CD4-positive, alpha-beta T cell (primary cell): ENCODE data around the gene KDM2A. TPM values are rescaled to one million over a fixed set of nuclear protein-coding genes. Genes with fewer than 3 reads are reported as not detected.
"Not testable (repeated sequence)": the region's sequence is repeated elsewhere in the genome, so short reads cannot be mapped to it uniquely, and the experiment has no call there.

ENCODE experiments used
- ATAC-seq: fragments of 200-7000 bp; cut with Tn5 transposase; one replicate; pipeline ENCODE4 v1.10.0; 2022; ENCODE audit warnings: mild to moderate bottlenecking; ENCODE audit not compliant: poor library complexity
- CTCF ChIA-PET: fragments of 350-600 bp; sonication (Branson Sonifier 250); formaldehyde crosslinking; loops from one replicate; lab custom pipeline; 2021; ENCODE audit warnings: antibody characterized with exemption, inconsistent platforms; lab: Charles Lee
- POLR2A ChIA-PET: fragments of 350-600 bp; sonication (Branson Sonifier 250); formaldehyde crosslinking; loops from one replicate; lab custom pipeline; 2021; ENCODE audit warnings: antibody characterized with exemption, inconsistent platforms; lab: Charles Lee
- DNase-seq, 14 experiments: peaks; one replicate each; pipeline ENCODE4 v3.0.0-alpha.2; 2013 to 2020; ENCODE audit warnings: mixed read lengths in 2 of 14
- H3K27ac ChIP-seq, 2 donors: one replicate each; pipeline versions ENCODE4 v1.5.1 to v1.7.0; 2013; ENCODE audit warnings: low read length in 2 of 2, low read depth in 1 of 2, mild to moderate bottlenecking in 1 of 2
- H3K27me3 ChIP-seq, 2 experiments: 1 replicate in 1 of 2; 2 replicates in 1 of 2; pipeline versions ENCODE4 v1.6.1 to v1.7.0; 2013; ENCODE audit warnings: low read length in 2 of 2, control low read depth in 1 of 2, mild to moderate bottlenecking in 1 of 2, moderate library complexity in 1 of 2; ENCODE audit not compliant: insufficient read depth in 2 of 2, control insufficient read depth in 1 of 2
- H3K36me3 ChIP-seq: one replicate; pipeline ENCODE4 v1.6.1; 2013; ENCODE audit warnings: low read length, control low read depth; ENCODE audit not compliant: insufficient read depth
- H3K4me1 ChIP-seq: one replicate; pipeline ENCODE4 v1.6.1; 2013; ENCODE audit warnings: low read length, control low read depth; ENCODE audit not compliant: insufficient read depth
- H3K4me3 ChIP-seq: one replicate; pipeline ENCODE4 v1.5.1; 2013; ENCODE audit warnings: mild to moderate bottlenecking, low read length, moderate library complexity
- H3K9me3 ChIP-seq, 2 experiments: 1 replicate in 1 of 2; 2 replicates in 1 of 2; pipeline versions ENCODE4 v1.6.1 to v1.7.0; 2013; ENCODE audit warnings: low read length in 2 of 2, mild to moderate bottlenecking in 2 of 2, control low read depth in 1 of 2, moderate library complexity in 1 of 2; ENCODE audit not compliant: control insufficient read depth in 1 of 2, insufficient read depth in 1 of 2
- H3K27ac Mint-ChIP-seq: one replicate; pipeline ENCODE4 v1.8.0; 2020; ENCODE audit warnings: mixed read lengths
- H3K27me3 Mint-ChIP-seq: one replicate; pipeline ENCODE4 v1.8.0; 2021; ENCODE audit warnings: mixed read lengths
- H3K36me3 Mint-ChIP-seq: one replicate; pipeline ENCODE4 v1.8.0; 2021; ENCODE audit warnings: low read depth, mixed read lengths
- H3K4me1 Mint-ChIP-seq: one replicate; pipeline ENCODE4 v1.8.0; 2021; ENCODE audit warnings: low read depth, mixed read lengths
- H3K4me3 Mint-ChIP-seq: one replicate; pipeline ENCODE4 v1.8.0; 2020; ENCODE audit warnings: mild to moderate bottlenecking, mixed read lengths
- H3K9me3 Mint-ChIP-seq: one replicate; pipeline ENCODE4 v1.8.0; 2020; ENCODE audit warnings: mixed read lengths
- intact Hi-C, 2 experiments: fragments of 100-400 bp; cut with DNase I in 1 of 2; cut with micrococcal nuclease in 1 of 2; formaldehyde crosslinking; loops; one replicate each; pipeline versions ENCODE4 v1.15.1 to v1.9.0; 2023 to 2025; cut with DNase I, micrococcal nuclease
- total RNA-seq, 174 experiments: library from RNA in 2 of 174; stranded (reverse) in 2 of 174; gene quantifications; one replicate each; pipeline ENCODE4 v1.2.3 and lab custom pipeline; 2021 to 2026
- TF ChIP-seq, protein P1 (sequence below): fragments of 200-600 bp; IDR thresholded peaks from one replicate; pipeline ENCODE4 v1.8.0; 2022; ENCODE audit warnings: antibody characterized with exemption, mild to moderate bottlenecking

KDM2A gene
- total RNA-seq, 2 experiments from 2014 or later, result 410 to 412 TPM

DNA sequence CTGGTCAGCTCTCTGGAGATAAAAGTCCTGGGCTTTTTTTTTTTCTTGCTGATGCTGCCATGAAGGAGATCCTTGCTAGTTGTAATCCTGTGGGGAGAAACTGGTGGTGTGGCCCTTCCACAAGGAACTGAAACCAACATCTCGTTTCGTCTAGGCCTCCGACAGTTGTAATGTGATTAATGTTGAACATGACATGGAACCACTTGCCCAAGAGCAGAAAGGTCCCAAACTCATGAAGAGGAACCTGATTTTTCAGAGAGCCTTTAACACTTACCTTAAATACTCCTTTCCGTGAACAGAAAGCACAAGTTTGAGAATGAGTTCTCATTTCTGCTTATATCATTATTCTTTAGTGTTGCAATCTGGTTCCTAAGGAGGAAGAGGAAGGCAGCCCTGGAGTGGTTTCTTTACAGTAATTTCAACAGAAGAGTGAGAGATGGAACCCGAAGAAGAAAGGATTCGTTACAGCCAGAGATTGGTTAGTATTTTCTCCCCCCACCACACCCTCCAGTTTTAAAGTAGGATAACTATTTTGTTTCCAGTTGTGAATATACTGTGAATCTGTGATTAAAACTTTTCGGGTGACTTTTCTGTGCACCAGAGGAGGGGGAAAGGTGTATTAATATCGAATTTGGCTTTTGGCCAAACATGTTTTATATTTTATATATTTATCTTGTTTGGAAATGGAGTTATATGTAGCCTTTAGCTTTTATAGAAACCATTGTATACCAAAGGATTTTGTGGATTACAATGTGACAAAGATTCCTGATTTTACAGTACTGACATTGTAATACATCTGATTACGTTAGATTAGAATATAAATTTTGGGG is 2.0 kb downstream of the KDM2A start:
- Histone ChIP-seq H3K4me3 (peak overlapping the region; percentile 94), H3K27me3 (no peaks in the 10 kb centered on the region), H3K9me3 (no peaks in the 10 kb centered on the region), H3K27ac (peak overlapping the region; percentile 10 to 42), H3K36me3 (peaks cover 21% of the 10 kb centered on the region), H3K4me1 (peaks cover 20% of the 10 kb centered on the region)
- ChIA-PET CTCF (interaction anchor here (0.7 kb wide), 1 partner anchor 261 kb away, joined by 3 read pairs; no protein-coding TSS in a partner anchor), POLR2A (interaction anchor here (0.6 to 1.1 kb wide), 2 partner anchors 11 to 181 kb away, joined by 3 read pairs; no protein-coding TSS in a partner anchor)
- Mint-ChIP-seq H3K9me3 (no peaks in the 10 kb centered on the region), H3K4me3 (peak overlapping the region; percentile 92), H3K4me1 (peaks cover 35% of the 10 kb centered on the region), H3K36me3 (peaks cover 42% of the 10 kb centered on the region), H3K27ac (peak overlapping the region; percentile 88), H3K27me3 (no peaks in the 10 kb centered on the region)
- DNase-seq (peak in 3 of 14 experiments; percentile 33 to 66 (median 65)), ATAC-seq (no peak)
- TF ChIP-seq, protein P1, sequence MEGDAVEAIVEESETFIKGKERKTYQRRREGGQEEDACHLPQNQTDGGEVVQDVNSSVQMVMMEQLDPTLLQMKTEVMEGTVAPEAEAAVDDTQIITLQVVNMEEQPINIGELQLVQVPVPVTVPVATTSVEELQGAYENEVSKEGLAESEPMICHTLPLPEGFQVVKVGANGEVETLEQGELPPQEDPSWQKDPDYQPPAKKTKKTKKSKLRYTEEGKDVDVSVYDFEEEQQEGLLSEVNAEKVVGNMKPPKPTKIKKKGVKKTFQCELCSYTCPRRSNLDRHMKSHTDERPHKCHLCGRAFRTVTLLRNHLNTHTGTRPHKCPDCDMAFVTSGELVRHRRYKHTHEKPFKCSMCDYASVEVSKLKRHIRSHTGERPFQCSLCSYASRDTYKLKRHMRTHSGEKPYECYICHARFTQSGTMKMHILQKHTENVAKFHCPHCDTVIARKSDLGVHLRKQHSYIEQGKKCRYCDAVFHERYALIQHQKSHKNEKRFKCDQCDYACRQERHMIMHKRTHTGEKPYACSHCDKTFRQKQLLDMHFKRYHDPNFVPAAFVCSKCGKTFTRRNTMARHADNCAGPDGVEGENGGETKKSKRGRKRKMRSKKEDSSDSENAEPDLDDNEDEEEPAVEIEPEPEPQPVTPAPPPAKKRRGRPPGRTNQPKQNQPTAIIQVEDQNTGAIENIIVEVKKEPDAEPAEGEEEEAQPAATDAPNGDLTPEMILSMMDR, result no peak
- intact Hi-C loops, result loop anchor here (5.0 kb wide), 3 partner anchors 39 to 46 kb away; no protein-coding TSS in a partner anchor

- H3K4me1 ChIP-seq, result peaks cover 18% of the 10 kb centered on the region
- ATAC-seq, H3K9me3 ChIP-seq, H3K9me3 Mint-ChIP-seq, H3K4me3 Mint-ChIP-seq, H3K4me3 ChIP-seq, CTCF ChIA-PET, H3K27ac Mint-ChIP-seq, H3K27me3 ChIP-seq, DNase-seq, H3K27me3 Mint-ChIP-seq, H3K27ac ChIP-seq: not testable (repeated sequence)
- intact Hi-C loops, result loop anchor here (2.0 to 5.0 kb wide), 4 partner anchors 38 to 117 kb away; no protein-coding TSS in a partner anchor
- Mint-ChIP-seq H3K36me3 (peaks cover 54% of the 10 kb centered on the region), H3K4me1 (peaks cover 34% of the 10 kb centered on the region)
- POLR2A ChIA-PET, result interaction anchor here (0.6 kb wide), 1 partner anchor 24 kb away, joined by 3 read pairs; no protein-coding TSS in a partner anchor
- H3K36me3 ChIP-seq, result peaks cover 42% of the 10 kb centered on the region
Observed at GRCh38 chr11:67123801-67124200, 4.7 kb downstream of the KDM2A start.

DNA sequence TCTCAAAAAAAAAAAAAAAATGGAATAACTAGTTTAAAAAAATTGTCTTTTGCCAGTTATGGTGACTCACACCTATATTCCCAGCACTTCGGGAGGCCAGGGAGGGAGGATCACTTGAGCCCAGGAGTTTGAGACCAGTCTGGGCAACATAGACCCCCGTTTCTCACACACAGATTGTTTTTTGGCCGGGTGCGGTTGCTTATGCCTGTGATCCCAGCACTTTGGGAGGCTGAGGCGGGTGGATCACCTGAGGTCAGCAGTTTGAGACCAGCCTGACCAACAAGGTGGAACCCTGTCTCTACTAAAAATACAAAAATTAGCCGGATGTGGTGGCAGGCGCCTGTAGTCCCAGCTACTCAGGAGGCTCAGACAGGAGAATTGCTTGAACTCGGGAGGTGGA is 7.2 kb downstream of the KDM2A start:
- peaks cover 54% of the 10 kb centered on the region for H3K36me3 ChIP-seq
- intact Hi-C loops, H3K4me3 Mint-ChIP-seq, H3K4me3 ChIP-seq, H3K9me3 Mint-ChIP-seq, DNase-seq, H3K27me3 ChIP-seq, H3K27ac Mint-ChIP-seq, H3K9me3 ChIP-seq, H3K27ac ChIP-seq, H3K27me3 Mint-ChIP-seq, ATAC-seq: not testable (repeated sequence)
- ChIA-PET CTCF (interaction anchor here (0.7 to 1.1 kb wide), 2 partner anchors 45 to 159 kb away, joined by 3 to 5 read pairs; no protein-coding TSS in a partner anchor), POLR2A (interaction anchor here (0.6 to 0.8 kb wide), 3 partner anchors 70 to 1104 kb away, joined by 3 to 4 read pairs (median 3); no protein-coding TSS in a partner anchor)
- H3K4me1 ChIP-seq, result peaks cover 18% of the 10 kb centered on the region
- Mint-ChIP-seq H3K36me3 (peaks cover 50% of the 10 kb centered on the region), H3K4me1 (peaks cover 32% of the 10 kb centered on the region)

DNA sequence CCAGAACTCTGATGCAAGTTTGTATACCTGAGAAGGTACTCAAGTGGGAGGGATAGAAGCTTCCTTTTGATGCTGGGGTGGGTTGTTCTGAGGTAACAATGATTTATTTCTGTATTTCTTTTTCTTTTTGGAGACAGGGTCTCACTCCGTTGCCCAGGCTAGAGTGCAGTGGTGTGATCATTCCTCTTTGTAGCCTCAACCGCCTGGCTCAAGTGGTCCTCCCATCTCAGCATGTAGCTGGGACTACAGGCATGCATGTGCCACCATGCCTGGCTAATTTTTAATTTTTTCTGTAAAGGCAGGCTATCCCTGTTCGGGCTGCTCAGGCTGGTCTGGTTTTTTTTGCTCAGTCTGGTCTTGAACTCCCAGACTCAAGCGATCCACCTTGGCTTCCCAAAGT is 7.9 kb downstream of the KDM2A start:
- TF ChIP-seq, protein P1, result no peak
- Mint-ChIP-seq H3K36me3 (peaks cover 49% of the 10 kb centered on the region), H3K4me3 (no peak overlapping the region), H3K27ac (no peak overlapping the region), H3K4me1 (peaks cover 30% of the 10 kb centered on the region), H3K9me3 (no peaks in the 10 kb centered on the region), H3K27me3 (no peaks in the 10 kb centered on the region)
- peaks cover 18% of the 10 kb centered on the region for H3K4me1 ChIP-seq
- no peaks in the 10 kb centered on the region for H3K9me3 ChIP-seq
- H3K27ac ChIP-seq, result no peak overlapping the region
- H3K36me3 ChIP-seq, result peaks cover 58% of the 10 kb centered on the region
- ChIA-PET POLR2A (interaction anchor here (0.6 to 1.8 kb wide), 3 partner anchors 8 to 113 kb away, joined by 3 to 8 read pairs (median 3); partner anchors contain the start of gene KDM2A), CTCF (interaction anchor here (0.7 kb wide), 1 partner anchor 160 kb away, joined by 3 read pairs; no protein-coding TSS in a partner anchor)
- intact Hi-C loops, result no loop called here
- no peaks in the 10 kb centered on the region for H3K27me3 ChIP-seq
- DNase-seq, result no peak
- no peak overlapping the region for H3K4me3 ChIP-seq
- no peak for ATAC-seq

DNA sequence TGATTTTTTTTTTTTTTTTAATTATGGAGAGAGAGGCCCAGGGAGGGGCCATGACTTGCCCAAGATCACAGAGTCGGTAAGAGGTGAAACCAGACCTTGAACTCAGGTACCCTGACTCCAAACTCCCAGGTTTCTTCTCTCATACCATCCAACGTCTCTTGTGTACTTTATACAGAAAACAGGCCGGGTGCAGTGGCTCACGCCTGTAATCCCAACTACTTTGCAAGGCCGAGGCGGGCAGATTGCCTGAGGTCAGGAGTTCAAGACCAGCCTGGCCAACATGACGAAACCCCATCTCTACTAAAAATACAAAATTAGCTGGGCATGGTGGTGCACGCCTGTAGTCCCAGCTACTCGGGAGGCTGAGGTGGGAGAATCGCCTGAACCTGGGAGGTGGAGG is 11.8 kb downstream of the KDM2A start:
- H3K27me3 Mint-ChIP-seq, H3K27me3 ChIP-seq, H3K4me3 Mint-ChIP-seq, H3K27ac Mint-ChIP-seq, H3K4me1 ChIP-seq, H3K9me3 Mint-ChIP-seq, CTCF ChIA-PET, H3K9me3 ChIP-seq, POLR2A ChIA-PET, DNase-seq, H3K4me3 ChIP-seq, intact Hi-C loops, H3K27ac ChIP-seq, ATAC-seq: not testable (repeated sequence)
- peaks cover 74% of the 10 kb centered on the region for H3K36me3 ChIP-seq
- Mint-ChIP-seq H3K4me1 (peaks cover 36% of the 10 kb centered on the region), H3K36me3 (peaks cover 70% of the 10 kb centered on the region)
